HCT116 (cell line): Measurements from ENCODE around the gene MECP2.

ENCODE experiments used
- CEBPB ChIP-seq: IDR thresholded peaks from 2 replicates; pipeline ENCODE4 v1.6.1; 2012; ENCODE audit warnings: low read depth
- ELF1 ChIP-seq: IDR thresholded peaks from 2 replicates; pipeline ENCODE4 v1.6.1; 2012; ENCODE audit warnings: low read depth, borderline replicate concordance
- EZH2 ChIP-seq: fragments of 200-600 bp; sonication (generic); IDR thresholded peaks from 2 replicates; pipeline ENCODE4 v1.6.1; 2017; ENCODE audit warnings: antibody characterized with exemption, mixed run types
- JUND ChIP-seq: IDR thresholded peaks from 2 replicates; pipeline ENCODE4 v1.6.1; 2012
- POLR2A ChIP-seq: IDR thresholded peaks from 2 replicates; pipeline ENCODE4 v1.7.0; 2011; ENCODE audit warnings: borderline replicate concordance; ENCODE audit not compliant: insufficient read depth, insufficient read length; ENCODE audit errors: extremely low read depth
- POLR2AphosphoS5 ChIP-seq: IDR thresholded peaks from 2 replicates; pipeline ENCODE4 v1.6.1; 2011; ENCODE audit warnings: mild to moderate bottlenecking, low read depth, low read length, moderate library complexity
- RAD21 ChIP-seq: IDR thresholded peaks from 2 replicates; pipeline ENCODE4 v1.6.1; 2012; ENCODE audit warnings: low read depth, mild to moderate bottlenecking
- SIN3A ChIP-seq: IDR thresholded peaks from 2 replicates; pipeline ENCODE4 v1.6.1; 2012; ENCODE audit warnings: low read depth
- SRF ChIP-seq: IDR thresholded peaks from 2 replicates; pipeline ENCODE4 v1.6.1; 2012; ENCODE audit warnings: low read depth
- YY1 ChIP-seq: IDR thresholded peaks from 2 replicates; pipeline ENCODE4 v1.6.1; 2011; ENCODE audit warnings: low read length, low read depth, moderate library complexity, mild to moderate bottlenecking; ENCODE audit not compliant: insufficient replicate concordance; ENCODE audit errors: extremely low read depth
- ZNF274 ChIP-seq: fragments of 200-500 bp; sonication (Bioruptor generic); IDR thresholded peaks from 2 replicates; pipeline ENCODE4 v1.6.1; 2014; ENCODE audit warnings: mild to moderate bottlenecking, low read depth, low read length, inconsistent platforms
- TF ChIP-seq, protein P1 (sequence below), 3 experiments: fragments of 200-600 bp in 1 of 3; sonication (generic) in 1 of 3; IDR thresholded peaks in 2 of 3; conservative IDR thresholded peaks in 1 of 3; 2 replicates each; pipeline ENCODE4 v1.5.1; 2012 to 2017; ENCODE audit warnings: low read depth in 2 of 3, low read length in 2 of 3, antibody characterized with exemption in 1 of 3, borderline replicate concordance in 1 of 3, control low read depth in 1 of 3, mild to moderate bottlenecking in 1 of 3, mixed read lengths in 1 of 3, mixed run types in 1 of 3, moderate library complexity in 1 of 3; ENCODE audit not compliant: insufficient read depth in 1 of 3
- TF ChIP-seq, protein P2 (sequence below): IDR thresholded peaks from 2 replicates; pipeline ENCODE4 v1.6.1; 2012
- TF ChIP-seq, protein P3 (sequence below): IDR thresholded peaks from 2 replicates; pipeline ENCODE4 v1.6.1; 2012; ENCODE audit warnings: low read depth

DNA sequence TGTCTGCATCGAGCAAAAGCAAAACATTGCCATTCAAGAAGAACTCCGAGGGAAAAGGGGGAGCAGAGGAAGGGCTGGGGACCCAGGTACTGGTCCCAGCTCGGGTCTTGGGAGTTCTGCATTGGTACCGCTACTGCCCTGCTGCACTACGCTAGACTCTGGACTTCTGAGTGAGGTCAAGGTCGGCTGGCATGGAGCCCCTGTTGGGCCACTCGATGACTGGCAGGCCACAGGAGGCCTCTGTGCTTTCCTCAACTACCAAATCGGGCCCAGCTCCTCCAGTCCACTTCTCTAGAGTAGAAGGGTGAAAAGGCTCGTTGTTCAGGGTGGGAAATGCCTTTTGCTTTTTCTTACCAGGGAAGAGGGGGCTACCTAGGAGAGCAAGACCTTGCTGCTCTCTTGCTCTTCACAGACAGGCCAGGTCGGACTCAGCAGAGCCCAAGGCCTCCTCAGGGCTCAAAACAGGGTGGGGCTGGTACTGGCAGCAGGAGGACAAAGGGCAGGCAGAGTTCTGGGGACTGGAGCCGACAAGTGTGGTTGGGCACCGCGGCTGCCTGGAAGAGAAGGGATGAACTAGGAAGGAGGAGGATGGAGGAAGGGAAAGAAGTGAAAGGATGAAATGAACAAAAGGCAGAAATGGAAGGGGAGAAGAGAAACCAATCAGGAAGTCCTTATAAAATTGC is 68.9 kb downstream of the MECP2 start:
- TF ChIP-seq CEBPB (no peak), POLR2A (no peak), POLR2AphosphoS5 (no peak), RAD21 (no peak), YY1 (no peak), ELF1 (no peak), JUND (no peak), ZNF274 (no peak), SIN3A (no peak), EZH2 (no peak), SRF (no peak)
- TF ChIP-seq, protein P1, sequence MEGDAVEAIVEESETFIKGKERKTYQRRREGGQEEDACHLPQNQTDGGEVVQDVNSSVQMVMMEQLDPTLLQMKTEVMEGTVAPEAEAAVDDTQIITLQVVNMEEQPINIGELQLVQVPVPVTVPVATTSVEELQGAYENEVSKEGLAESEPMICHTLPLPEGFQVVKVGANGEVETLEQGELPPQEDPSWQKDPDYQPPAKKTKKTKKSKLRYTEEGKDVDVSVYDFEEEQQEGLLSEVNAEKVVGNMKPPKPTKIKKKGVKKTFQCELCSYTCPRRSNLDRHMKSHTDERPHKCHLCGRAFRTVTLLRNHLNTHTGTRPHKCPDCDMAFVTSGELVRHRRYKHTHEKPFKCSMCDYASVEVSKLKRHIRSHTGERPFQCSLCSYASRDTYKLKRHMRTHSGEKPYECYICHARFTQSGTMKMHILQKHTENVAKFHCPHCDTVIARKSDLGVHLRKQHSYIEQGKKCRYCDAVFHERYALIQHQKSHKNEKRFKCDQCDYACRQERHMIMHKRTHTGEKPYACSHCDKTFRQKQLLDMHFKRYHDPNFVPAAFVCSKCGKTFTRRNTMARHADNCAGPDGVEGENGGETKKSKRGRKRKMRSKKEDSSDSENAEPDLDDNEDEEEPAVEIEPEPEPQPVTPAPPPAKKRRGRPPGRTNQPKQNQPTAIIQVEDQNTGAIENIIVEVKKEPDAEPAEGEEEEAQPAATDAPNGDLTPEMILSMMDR (IDR thresholded peaks at IDR 0.05 in 2 of 3, conservative IDR thresholded peaks at IDR 0.05 in 1 of 3; ENCODE audit: borderline replicate concordance in 1 of 3, insufficient read depth in 1 of 3, low read depth in 2 of 3, low read length in 2 of 3) = no peak
- TF ChIP-seq, protein P2, sequence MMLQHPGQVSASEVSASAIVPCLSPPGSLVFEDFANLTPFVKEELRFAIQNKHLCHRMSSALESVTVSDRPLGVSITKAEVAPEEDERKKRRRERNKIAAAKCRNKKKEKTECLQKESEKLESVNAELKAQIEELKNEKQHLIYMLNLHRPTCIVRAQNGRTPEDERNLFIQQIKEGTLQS = no peak
- TF ChIP-seq, protein P3, sequence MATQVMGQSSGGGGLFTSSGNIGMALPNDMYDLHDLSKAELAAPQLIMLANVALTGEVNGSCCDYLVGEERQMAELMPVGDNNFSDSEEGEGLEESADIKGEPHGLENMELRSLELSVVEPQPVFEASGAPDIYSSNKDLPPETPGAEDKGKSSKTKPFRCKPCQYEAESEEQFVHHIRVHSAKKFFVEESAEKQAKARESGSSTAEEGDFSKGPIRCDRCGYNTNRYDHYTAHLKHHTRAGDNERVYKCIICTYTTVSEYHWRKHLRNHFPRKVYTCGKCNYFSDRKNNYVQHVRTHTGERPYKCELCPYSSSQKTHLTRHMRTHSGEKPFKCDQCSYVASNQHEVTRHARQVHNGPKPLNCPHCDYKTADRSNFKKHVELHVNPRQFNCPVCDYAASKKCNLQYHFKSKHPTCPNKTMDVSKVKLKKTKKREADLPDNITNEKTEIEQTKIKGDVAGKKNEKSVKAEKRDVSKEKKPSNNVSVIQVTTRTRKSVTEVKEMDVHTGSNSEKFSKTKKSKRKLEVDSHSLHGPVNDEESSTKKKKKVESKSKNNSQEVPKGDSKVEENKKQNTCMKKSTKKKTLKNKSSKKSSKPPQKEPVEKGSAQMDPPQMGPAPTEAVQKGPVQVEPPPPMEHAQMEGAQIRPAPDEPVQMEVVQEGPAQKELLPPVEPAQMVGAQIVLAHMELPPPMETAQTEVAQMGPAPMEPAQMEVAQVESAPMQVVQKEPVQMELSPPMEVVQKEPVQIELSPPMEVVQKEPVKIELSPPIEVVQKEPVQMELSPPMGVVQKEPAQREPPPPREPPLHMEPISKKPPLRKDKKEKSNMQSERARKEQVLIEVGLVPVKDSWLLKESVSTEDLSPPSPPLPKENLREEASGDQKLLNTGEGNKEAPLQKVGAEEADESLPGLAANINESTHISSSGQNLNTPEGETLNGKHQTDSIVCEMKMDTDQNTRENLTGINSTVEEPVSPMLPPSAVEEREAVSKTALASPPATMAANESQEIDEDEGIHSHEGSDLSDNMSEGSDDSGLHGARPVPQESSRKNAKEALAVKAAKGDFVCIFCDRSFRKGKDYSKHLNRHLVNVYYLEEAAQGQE = no peak
